NB4 (cell line): ENCODE data around the gene SUN2.

Experiments used
- MYC ChIP-seq: IDR thresholded peaks from 2 replicates; pipeline ENCODE4 v1.6.1; 2011; ENCODE audit warnings: low read depth, low read length
- POLR2A ChIP-seq: IDR thresholded peaks from 2 replicates; pipeline ENCODE4 v1.6.1; 2011; ENCODE audit warnings: mild to moderate bottlenecking; ENCODE audit not compliant: insufficient read length; ENCODE audit errors: extremely low read depth
- TF ChIP-seq, protein P1 (sequence below): IDR thresholded peaks from one replicate; pipeline ENCODE4 v1.5.1; 2012; ENCODE audit warnings: low read depth, low read length
- TF ChIP-seq, protein P2 (sequence below): IDR thresholded peaks from 2 replicates; pipeline ENCODE4 v1.6.1; 2011; ENCODE audit warnings: low read depth, low read length

DNA sequence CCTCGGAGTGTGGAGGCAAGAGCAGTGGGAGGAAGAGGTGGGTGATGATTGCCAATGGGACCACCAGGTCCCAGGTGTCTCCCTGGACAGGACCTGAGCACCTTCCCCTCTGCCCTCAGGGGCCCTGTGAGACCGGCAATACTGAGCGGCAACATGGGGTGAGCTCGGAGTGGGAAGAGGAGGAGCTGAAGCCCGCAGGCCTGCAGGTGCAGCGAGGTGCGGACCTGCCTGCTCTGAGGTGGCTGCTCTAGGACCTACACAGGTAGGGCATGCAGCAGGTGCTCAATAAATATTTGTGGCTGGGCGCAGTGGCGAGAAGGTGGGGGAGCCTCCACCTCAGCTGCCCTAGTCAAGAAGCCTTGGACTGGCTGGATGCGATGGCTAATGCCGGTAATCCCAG, 12.2 kb upstream of the SUN2 start:
- TF ChIP-seq, protein P1, sequence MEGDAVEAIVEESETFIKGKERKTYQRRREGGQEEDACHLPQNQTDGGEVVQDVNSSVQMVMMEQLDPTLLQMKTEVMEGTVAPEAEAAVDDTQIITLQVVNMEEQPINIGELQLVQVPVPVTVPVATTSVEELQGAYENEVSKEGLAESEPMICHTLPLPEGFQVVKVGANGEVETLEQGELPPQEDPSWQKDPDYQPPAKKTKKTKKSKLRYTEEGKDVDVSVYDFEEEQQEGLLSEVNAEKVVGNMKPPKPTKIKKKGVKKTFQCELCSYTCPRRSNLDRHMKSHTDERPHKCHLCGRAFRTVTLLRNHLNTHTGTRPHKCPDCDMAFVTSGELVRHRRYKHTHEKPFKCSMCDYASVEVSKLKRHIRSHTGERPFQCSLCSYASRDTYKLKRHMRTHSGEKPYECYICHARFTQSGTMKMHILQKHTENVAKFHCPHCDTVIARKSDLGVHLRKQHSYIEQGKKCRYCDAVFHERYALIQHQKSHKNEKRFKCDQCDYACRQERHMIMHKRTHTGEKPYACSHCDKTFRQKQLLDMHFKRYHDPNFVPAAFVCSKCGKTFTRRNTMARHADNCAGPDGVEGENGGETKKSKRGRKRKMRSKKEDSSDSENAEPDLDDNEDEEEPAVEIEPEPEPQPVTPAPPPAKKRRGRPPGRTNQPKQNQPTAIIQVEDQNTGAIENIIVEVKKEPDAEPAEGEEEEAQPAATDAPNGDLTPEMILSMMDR: no peak
- TF ChIP-seq, protein P2, sequence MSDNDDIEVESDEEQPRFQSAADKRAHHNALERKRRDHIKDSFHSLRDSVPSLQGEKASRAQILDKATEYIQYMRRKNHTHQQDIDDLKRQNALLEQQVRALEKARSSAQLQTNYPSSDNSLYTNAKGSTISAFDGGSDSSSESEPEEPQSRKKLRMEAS: no peak
- TF ChIP-seq POLR2A: no peak
- TF ChIP-seq MYC: no peak
